H9 (cell line): Measurements from ENCODE around the gene ENHO. TPM values are rescaled to one million over a fixed set of nuclear protein-coding genes. Genes with fewer than 3 reads are reported as not detected.

Experiments
- DNase-seq: peaks from one replicate; pipeline ENCODE4 v3.0.0-alpha.2; 2017
- H2AFZ ChIP-seq: one replicate; pipeline ENCODE4 v1.6.1; 2013; ENCODE audit warnings: mild to moderate bottlenecking, low read length, control low read depth, moderate library complexity
- H2AK5ac ChIP-seq: 2 replicates; pipeline ENCODE4 v1.6.1; 2013; ENCODE audit warnings: low read length, control low read depth, mixed read lengths; ENCODE audit not compliant: insufficient read length
- H2BK120ac ChIP-seq: one replicate; pipeline ENCODE4 v1.6.1; 2013; ENCODE audit warnings: low read depth, mild to moderate bottlenecking, low read length, control low read depth, inconsistent platforms; ENCODE audit not compliant: poor library complexity, severe bottlenecking
- H2BK12ac ChIP-seq: 2 replicates; pipeline ENCODE4 v1.6.1; 2013; ENCODE audit warnings: low read length, control low read depth, mixed read lengths, low read depth; ENCODE audit not compliant: insufficient read length
- H2BK15ac ChIP-seq: 2 replicates; pipeline ENCODE4 v1.6.1; 2013; ENCODE audit warnings: low read depth, low read length, control low read depth
- H2BK20ac ChIP-seq: one replicate; pipeline ENCODE4 v1.6.1; 2013; ENCODE audit warnings: low read depth, mild to moderate bottlenecking, low read length, control low read depth, inconsistent platforms; ENCODE audit not compliant: poor library complexity, severe bottlenecking
- H2BK5ac ChIP-seq: 2 replicates; pipeline ENCODE4 v1.6.1; 2013; ENCODE audit warnings: low read length, control low read depth, mixed read lengths; ENCODE audit not compliant: insufficient read length
- H3K14ac ChIP-seq: 2 replicates; pipeline ENCODE4 v1.6.1; 2013; ENCODE audit warnings: low read length, control low read depth; ENCODE audit not compliant: insufficient read depth
- H3K18ac ChIP-seq: 2 replicates; pipeline ENCODE4 v1.6.1; 2013; ENCODE audit warnings: low read depth, mild to moderate bottlenecking, mixed read lengths, low read length, control low read depth; ENCODE audit not compliant: insufficient read length
- H3K23ac ChIP-seq: 2 replicates; pipeline ENCODE4 v1.6.1; 2013; ENCODE audit warnings: low read length, control low read depth, mixed read lengths, low read depth; ENCODE audit not compliant: insufficient read length
- H3K23me2 ChIP-seq: 2 replicates; pipeline ENCODE4 v1.6.1; 2013; ENCODE audit warnings: low read depth, mild to moderate bottlenecking, mixed read lengths, low read length, control low read depth; ENCODE audit not compliant: insufficient read length, poor library complexity, severe bottlenecking
- H3K27ac ChIP-seq: 2 replicates; pipeline ENCODE4 v1.5.1; 2013; ENCODE audit warnings: low read length, control low read depth, mixed read lengths, low read depth; ENCODE audit not compliant: insufficient read length
- H3K27me3 ChIP-seq: 2 replicates; pipeline ENCODE4 v1.6.1; 2013; ENCODE audit warnings: low read length, control low read depth, inconsistent platforms; ENCODE audit not compliant: insufficient read depth
- H3K4ac ChIP-seq: 2 replicates; pipeline ENCODE4 v1.6.1; 2013; ENCODE audit warnings: low read depth, mild to moderate bottlenecking, control low read depth, inconsistent platforms, low read length, moderate library complexity
- H3K4me1 ChIP-seq: 2 replicates; pipeline ENCODE4 v1.6.1; 2013; ENCODE audit warnings: low read length, control low read depth, inconsistent platforms; ENCODE audit not compliant: insufficient read depth
- H3K4me2 ChIP-seq: 2 replicates; pipeline ENCODE4 v1.6.1; 2013; ENCODE audit warnings: low read length, control low read depth, mixed read lengths; ENCODE audit not compliant: insufficient read length, insufficient read depth
- H3K56ac ChIP-seq: 2 replicates; pipeline ENCODE4 v1.6.1; 2013; ENCODE audit warnings: low read depth, mild to moderate bottlenecking, mixed read lengths, low read length, control low read depth; ENCODE audit not compliant: insufficient read length
- H3K79me1 ChIP-seq: 2 replicates; pipeline ENCODE4 v1.6.1; 2013; ENCODE audit warnings: low read depth, mild to moderate bottlenecking, moderate library complexity, low read length, control low read depth, inconsistent platforms; ENCODE audit not compliant: insufficient read depth, poor library complexity, severe bottlenecking
- H3K79me2 ChIP-seq: 2 replicates; pipeline ENCODE4 v1.6.1; 2013; ENCODE audit warnings: low read length, control low read depth, inconsistent platforms; ENCODE audit not compliant: insufficient read depth
- H3K9ac ChIP-seq: 2 replicates; pipeline ENCODE4 v1.6.1; 2013; ENCODE audit warnings: low read length, control low read depth, mixed read lengths; ENCODE audit not compliant: insufficient read length; ENCODE audit errors: extremely low read depth
- H3K9me3 ChIP-seq: one replicate; pipeline ENCODE4 v1.6.1; 2013; ENCODE audit warnings: low read depth, low read length, inconsistent platforms; ENCODE audit not compliant: control insufficient read depth
- H3T11ph ChIP-seq: one replicate; pipeline ENCODE4 v1.6.1; 2013; ENCODE audit warnings: mild to moderate bottlenecking, low read length, control low read depth, inconsistent platforms
- H4K20me1 ChIP-seq: one replicate; pipeline ENCODE4 v1.6.1; 2013; ENCODE audit not compliant: control insufficient read depth, insufficient read length, insufficient read depth
- H4K5ac ChIP-seq: 2 replicates; pipeline ENCODE4 v1.6.1; 2013; ENCODE audit warnings: low read depth, mild to moderate bottlenecking, mixed read lengths, low read length, control low read depth; ENCODE audit not compliant: insufficient read length
- H4K8ac ChIP-seq: replicated peaks from 2 replicates; pipeline ENCODE4 v1.6.1; 2013; ENCODE audit warnings: low read length, control low read depth, mixed read lengths, low read depth; ENCODE audit not compliant: insufficient read length
- H4K91ac ChIP-seq: 2 replicates; pipeline ENCODE4 v1.6.1; 2013; ENCODE audit warnings: low read depth, mild to moderate bottlenecking, moderate library complexity, mixed read lengths, low read length, control low read depth; ENCODE audit not compliant: insufficient read length
- H3K27ac Mint-ChIP-seq, 3 experiments: 2 replicates in 2 of 3; 3 replicates in 1 of 3; pipeline ENCODE4 v1.8.0; 2020 to 2021; ENCODE audit warnings: mixed read lengths in 3 of 3, mild to moderate bottlenecking in 1 of 3, moderate library complexity in 1 of 3
- H3K27me3 Mint-ChIP-seq: 2 replicates; pipeline ENCODE4 v1.8.0; 2021; ENCODE audit warnings: low read depth, mild to moderate bottlenecking, moderate library complexity, mixed read lengths
- H3K36me3 Mint-ChIP-seq, 3 experiments: 2 replicates in 2 of 3; 3 replicates in 1 of 3; pipeline ENCODE4 v1.8.0; 2020 to 2021; ENCODE audit warnings: low read depth in 3 of 3, mixed read lengths in 3 of 3; ENCODE audit not compliant: insufficient read depth in 1 of 3
- H3K4me1 Mint-ChIP-seq, 2 experiments: 2 replicates each; pipeline ENCODE4 v1.8.0; 2020; ENCODE audit warnings: mixed read lengths in 2 of 2
- H3K4me3 Mint-ChIP-seq, 2 experiments: 2 replicates in 1 of 2; 3 replicates in 1 of 2; pipeline ENCODE4 v1.8.0; 2020 to 2021; ENCODE audit warnings: mild to moderate bottlenecking in 2 of 2, mixed read lengths in 2 of 2, moderate library complexity in 1 of 2
- H3K9me3 Mint-ChIP-seq, 2 experiments: 2 replicates in 1 of 2; 3 replicates in 1 of 2; pipeline ENCODE4 v1.8.0; 2020; ENCODE audit warnings: mild to moderate bottlenecking in 2 of 2, mixed read lengths in 2 of 2, moderate library complexity in 1 of 2
- WGBS: extraction: QIAGEN DNeasy Blood & Tissue Kit; methylation state at CpG from one replicate; pipeline ENCODE4 v1.1.7; 2013; ENCODE audit warnings: missing lambda C conversion rate, low lambda C conversion rate, mixed read lengths; ENCODE audit not compliant: insufficient read length; ENCODE audit errors: extremely low coverage; 5-methylcytosine and 5-hydroxymethylcytosine counted together
- total RNA-seq: library from RNA; stranded (reverse); gene quantifications from 2 replicates; pipeline ENCODE4 v1.2.1, GENCODE V29; 2021
- TF ChIP-seq, protein P1 (sequence below): fragments of 200-600 bp; sonication (generic); conservative IDR thresholded peaks from 3 replicates; pipeline ENCODE4 v1.8.0; 2021; ENCODE audit warnings: antibody characterized with exemption, mild to moderate bottlenecking

ENHO gene
- total RNA-seq, 1 experiment from 2014 or later, result 14.5 TPM

DNA sequence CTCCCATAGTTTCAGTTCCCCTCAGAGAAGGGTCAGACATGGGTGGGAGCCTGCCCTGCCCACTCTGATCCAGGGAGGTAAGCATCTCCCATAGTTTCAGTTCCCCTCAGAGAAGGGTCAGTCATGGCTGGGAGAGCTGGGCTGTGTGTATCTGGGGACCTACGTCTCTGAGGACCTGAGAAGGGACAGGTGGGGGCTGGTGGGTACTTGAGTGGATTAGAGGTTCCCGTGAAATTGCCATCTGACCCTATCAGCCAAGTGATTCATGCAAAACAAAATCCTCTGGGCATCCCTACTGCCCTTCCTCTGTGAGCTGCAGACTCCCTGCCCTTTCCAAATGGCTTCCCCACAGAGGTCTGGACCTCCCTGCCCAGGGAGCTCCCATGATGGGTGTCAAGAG lies 3.9 kb downstream of the ENHO start:
- Mint-ChIP-seq H3K9me3 (no peaks in the 10 kb centered on the region), H3K36me3 (peaks cover 0 to 3% (median 0%) of the 10 kb centered on the region in 3 experiments; a peak in 1 of 7 replicates), H3K4me1 (peaks cover 13 to 14% of the 10 kb centered on the region in 2 experiments), H3K4me3 (no peak overlapping the region), H3K27me3 (peaks cover 27% of the 10 kb centered on the region), H3K27ac (no peak overlapping the region)
- H4K8ac ChIP-seq, result no peak overlapping the region
- H3K4me2 ChIP-seq, result no peak overlapping the region
- no peak overlapping the region for H3K23ac ChIP-seq
- no peak overlapping the region for H4K5ac ChIP-seq
- no peak overlapping the region for H3K27ac ChIP-seq
- no peak overlapping the region for H3T11ph ChIP-seq
- no peak overlapping the region for H3K18ac ChIP-seq
- DNase-seq, result no peak
- H2BK20ac ChIP-seq, result no peak overlapping the region
- H3K79me2 ChIP-seq, result no peaks in the 10 kb centered on the region
- no peak overlapping the region for H2BK120ac ChIP-seq
- H3K56ac ChIP-seq, result no peak overlapping the region
- H2BK15ac ChIP-seq, result no peak overlapping the region
- H3K9ac ChIP-seq, result no peak overlapping the region
- no peak overlapping the region for H2BK12ac ChIP-seq
- no peaks in the 10 kb centered on the region; the same call in 1 of the 2 replicates for H3K27me3 ChIP-seq
- H3K23me2 ChIP-seq, result peaks cover 10% of the 10 kb centered on the region
- TF ChIP-seq, protein P1, sequence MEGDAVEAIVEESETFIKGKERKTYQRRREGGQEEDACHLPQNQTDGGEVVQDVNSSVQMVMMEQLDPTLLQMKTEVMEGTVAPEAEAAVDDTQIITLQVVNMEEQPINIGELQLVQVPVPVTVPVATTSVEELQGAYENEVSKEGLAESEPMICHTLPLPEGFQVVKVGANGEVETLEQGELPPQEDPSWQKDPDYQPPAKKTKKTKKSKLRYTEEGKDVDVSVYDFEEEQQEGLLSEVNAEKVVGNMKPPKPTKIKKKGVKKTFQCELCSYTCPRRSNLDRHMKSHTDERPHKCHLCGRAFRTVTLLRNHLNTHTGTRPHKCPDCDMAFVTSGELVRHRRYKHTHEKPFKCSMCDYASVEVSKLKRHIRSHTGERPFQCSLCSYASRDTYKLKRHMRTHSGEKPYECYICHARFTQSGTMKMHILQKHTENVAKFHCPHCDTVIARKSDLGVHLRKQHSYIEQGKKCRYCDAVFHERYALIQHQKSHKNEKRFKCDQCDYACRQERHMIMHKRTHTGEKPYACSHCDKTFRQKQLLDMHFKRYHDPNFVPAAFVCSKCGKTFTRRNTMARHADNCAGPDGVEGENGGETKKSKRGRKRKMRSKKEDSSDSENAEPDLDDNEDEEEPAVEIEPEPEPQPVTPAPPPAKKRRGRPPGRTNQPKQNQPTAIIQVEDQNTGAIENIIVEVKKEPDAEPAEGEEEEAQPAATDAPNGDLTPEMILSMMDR, result no peak
- no peak overlapping the region for H2BK5ac ChIP-seq
- no peak overlapping the region for H3K4ac ChIP-seq
- no peak overlapping the region for H2AK5ac ChIP-seq
- peaks cover 4% of the 10 kb centered on the region for H4K20me1 ChIP-seq
- peaks cover 7% of the 10 kb centered on the region; the same call in 1 of the 2 replicates for H3K4me1 ChIP-seq
- no peak overlapping the region for H4K91ac ChIP-seq
- no peak overlapping the region for H2AFZ ChIP-seq
- H3K79me1 ChIP-seq, result no peaks in the 10 kb centered on the region
- no peaks in the 10 kb centered on the region for H3K9me3 ChIP-seq
- WGBS, result no CpG with 5 or more reads among the region's 2 CpGs
- no peak overlapping the region for H3K14ac ChIP-seq
